ENCODE measurements around the gene FRYL. TPM values are rescaled to one million over a fixed set of nuclear protein-coding genes. Genes with fewer than 3 reads are reported as not detected.
A peak's percentile ranks its signal among the peaks of the same experiment; 100 is the strongest.

Gene FRYL
- total and polyA plus RNA-seq, 2 of the 13 experiments (the other 11 are each of a cell fraction or from before 2014, with no cell fraction given): 9.7 to 19.6 TPM

- TF ChIP-seq ZBTB14 (CRISPR knock-in tag; IDR thresholded peaks at IDR 0.05) (no peak), ZNF878 (CRISPR knock-in tag; IDR thresholded peaks at IDR 0.05) (no peak), FLYWCH1 (CRISPR knock-in tag; IDR thresholded peaks at IDR 0.05) (no peak), ZNF17 (CRISPR knock-in tag; IDR thresholded peaks at IDR 0.05) (no peak), RFXANK (CRISPR knock-in tag; IDR thresholded peaks at IDR 0.05) (no peak), ASH2L (IDR thresholded peaks at IDR 0.05; ENCODE audit: insufficient read length, low read depth, low read length) (peak; percentile 23), ELF3 (CRISPR knock-in tag; IDR thresholded peaks at IDR 0.05) (no peak), SP2 (CRISPR knock-in tag; IDR thresholded peaks at IDR 0.05) (no peak), KDM5B (CRISPR knock-in tag; IDR thresholded peaks at IDR 0.05; ENCODE audit: borderline replicate concordance) (no peak), TBL1XR1 (IDR thresholded peaks at IDR 0.05; ENCODE audit: borderline replicate concordance, low read length, partially characterized antibody) (no peak), NR2F1 (CRISPR knock-in tag; IDR thresholded peaks at IDR 0.05) (peak; percentile 37 to 71; a peak in 2 of 4 replicates), NR2F6 (IDR thresholded peaks at IDR 0.05) (peak; percentile 74), NR2F6 (CRISPR knock-in tag; IDR thresholded peaks at IDR 0.05) (peak; percentile 48; the same call in 1 of the 2 replicates), MZF1 (CRISPR knock-in tag; IDR thresholded peaks at IDR 0.05; ENCODE audit: borderline replicate concordance) (no peak), ZNF703 (CRISPR knock-in tag; IDR thresholded peaks at IDR 0.05; ENCODE audit: borderline replicate concordance) (no peak), HNF1A (IDR thresholded peaks at IDR 0.05; ENCODE audit: low read depth) (no peak), HNF1A (CRISPR knock-in tag; IDR thresholded peaks at IDR 0.05; ENCODE audit: borderline replicate concordance) (no peak)
- TF ChIP-seq, protein P1, sequence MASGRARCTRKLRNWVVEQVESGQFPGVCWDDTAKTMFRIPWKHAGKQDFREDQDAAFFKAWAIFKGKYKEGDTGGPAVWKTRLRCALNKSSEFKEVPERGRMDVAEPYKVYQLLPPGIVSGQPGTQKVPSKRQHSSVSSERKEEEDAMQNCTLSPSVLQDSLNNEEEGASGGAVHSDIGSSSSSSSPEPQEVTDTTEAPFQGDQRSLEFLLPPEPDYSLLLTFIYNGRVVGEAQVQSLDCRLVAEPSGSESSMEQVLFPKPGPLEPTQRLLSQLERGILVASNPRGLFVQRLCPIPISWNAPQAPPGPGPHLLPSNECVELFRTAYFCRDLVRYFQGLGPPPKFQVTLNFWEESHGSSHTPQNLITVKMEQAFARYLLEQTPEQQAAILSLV (CRISPR knock-in tag; IDR thresholded peaks at IDR 0.05; ENCODE audit: borderline replicate concordance): no peak
- TF ChIP-seq, protein P2, sequence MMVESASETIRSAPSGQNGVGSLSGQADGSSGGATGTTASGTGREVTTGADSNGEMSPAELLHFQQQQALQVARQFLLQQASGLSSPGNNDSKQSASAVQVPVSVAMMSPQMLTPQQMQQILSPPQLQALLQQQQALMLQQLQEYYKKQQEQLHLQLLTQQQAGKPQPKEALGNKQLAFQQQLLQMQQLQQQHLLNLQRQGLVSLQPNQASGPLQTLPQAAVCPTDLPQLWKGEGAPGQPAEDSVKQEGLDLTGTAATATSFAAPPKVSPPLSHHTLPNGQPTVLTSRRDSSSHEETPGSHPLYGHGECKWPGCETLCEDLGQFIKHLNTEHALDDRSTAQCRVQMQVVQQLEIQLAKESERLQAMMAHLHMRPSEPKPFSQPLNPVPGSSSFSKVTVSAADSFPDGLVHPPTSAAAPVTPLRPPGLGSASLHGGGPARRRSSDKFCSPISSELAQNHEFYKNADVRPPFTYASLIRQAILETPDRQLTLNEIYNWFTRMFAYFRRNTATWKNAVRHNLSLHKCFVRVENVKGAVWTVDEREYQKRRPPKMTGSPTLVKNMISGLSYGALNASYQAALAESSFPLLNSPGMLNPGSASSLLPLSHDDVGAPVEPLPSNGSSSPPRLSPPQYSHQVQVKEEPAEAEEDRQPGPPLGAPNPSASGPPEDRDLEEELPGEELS (CRISPR knock-in tag; IDR thresholded peaks at IDR 0.05): no peak
- TF ChIP-seq, protein P3, sequence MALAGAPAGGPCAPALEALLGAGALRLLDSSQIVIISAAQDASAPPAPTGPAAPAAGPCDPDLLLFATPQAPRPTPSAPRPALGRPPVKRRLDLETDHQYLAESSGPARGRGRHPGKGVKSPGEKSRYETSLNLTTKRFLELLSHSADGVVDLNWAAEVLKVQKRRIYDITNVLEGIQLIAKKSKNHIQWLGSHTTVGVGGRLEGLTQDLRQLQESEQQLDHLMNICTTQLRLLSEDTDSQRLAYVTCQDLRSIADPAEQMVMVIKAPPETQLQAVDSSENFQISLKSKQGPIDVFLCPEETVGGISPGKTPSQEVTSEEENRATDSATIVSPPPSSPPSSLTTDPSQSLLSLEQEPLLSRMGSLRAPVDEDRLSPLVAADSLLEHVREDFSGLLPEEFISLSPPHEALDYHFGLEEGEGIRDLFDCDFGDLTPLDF (CRISPR knock-in tag; IDR thresholded peaks at IDR 0.05): no peak
These were observed 61.1 kb downstream of the FRYL start (continued) for GRCh38 chr4:48718818-48719465.

Measured in HepG2 (cell line).